ENCODE data around the gene FBXO40.
"Not testable (repeated sequence)": the region's sequence is repeated elsewhere in the genome, so short reads cannot be mapped to it uniquely, and the experiment has no call there.

The FBXO40 gene

DNA sequence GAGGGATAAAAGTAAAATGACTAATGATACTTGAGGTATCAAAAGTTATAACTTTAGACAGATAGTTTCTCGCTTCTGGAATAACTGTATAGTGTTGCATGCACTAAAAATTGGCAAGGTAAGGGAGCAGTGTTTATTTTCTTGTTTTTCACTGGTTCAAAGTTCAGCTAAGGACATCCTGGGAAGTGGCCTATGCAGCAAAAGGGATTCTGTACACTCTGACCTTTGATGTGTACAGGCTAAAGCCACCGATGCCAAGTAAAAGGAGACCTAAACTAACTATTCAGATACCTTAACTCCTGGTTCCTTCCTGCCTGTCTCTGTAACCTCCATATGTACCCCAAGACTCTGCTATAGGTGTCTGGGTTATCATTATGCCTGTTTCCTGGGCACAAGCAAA is 1.7 kb downstream of the FBXO40 start:
- Histone ChIP-seq H3K9me2 (replicated peaks; ENCODE audit: control insufficient read depth, low read length) (no peaks in the 10 kb centered on the region), H4K20me1 (ENCODE audit: control insufficient read depth, insufficient read depth, low read depth, low read length) (no peaks in the 10 kb centered on the region), H3K27me3 (ENCODE audit: control insufficient read depth, low read length) (no peaks in the 10 kb centered on the region), H3K4me1 (ENCODE audit: control insufficient read depth, low read length) (peaks cover 20% of the 10 kb centered on the region), H3K9me3 (ENCODE audit: control insufficient read depth, insufficient read depth, low read length) (no peaks in the 10 kb centered on the region), H3F3A (ENCODE audit: control insufficient read depth, insufficient read depth) (no peaks in the 10 kb centered on the region), H3K4me2 (ENCODE audit: low read length) (no peak overlapping the region), H3K36me3 (ENCODE audit: control insufficient read depth, low read length) (no peaks in the 10 kb centered on the region), H3K79me2 (ENCODE audit: control insufficient read depth, low read length) (no peaks in the 10 kb centered on the region), H3K27ac (ENCODE audit: low read depth, low read length) (no peak overlapping the region), H3K4me3 (ENCODE audit: low read length) (no peak overlapping the region)
- TF ChIP-seq, protein P1, sequence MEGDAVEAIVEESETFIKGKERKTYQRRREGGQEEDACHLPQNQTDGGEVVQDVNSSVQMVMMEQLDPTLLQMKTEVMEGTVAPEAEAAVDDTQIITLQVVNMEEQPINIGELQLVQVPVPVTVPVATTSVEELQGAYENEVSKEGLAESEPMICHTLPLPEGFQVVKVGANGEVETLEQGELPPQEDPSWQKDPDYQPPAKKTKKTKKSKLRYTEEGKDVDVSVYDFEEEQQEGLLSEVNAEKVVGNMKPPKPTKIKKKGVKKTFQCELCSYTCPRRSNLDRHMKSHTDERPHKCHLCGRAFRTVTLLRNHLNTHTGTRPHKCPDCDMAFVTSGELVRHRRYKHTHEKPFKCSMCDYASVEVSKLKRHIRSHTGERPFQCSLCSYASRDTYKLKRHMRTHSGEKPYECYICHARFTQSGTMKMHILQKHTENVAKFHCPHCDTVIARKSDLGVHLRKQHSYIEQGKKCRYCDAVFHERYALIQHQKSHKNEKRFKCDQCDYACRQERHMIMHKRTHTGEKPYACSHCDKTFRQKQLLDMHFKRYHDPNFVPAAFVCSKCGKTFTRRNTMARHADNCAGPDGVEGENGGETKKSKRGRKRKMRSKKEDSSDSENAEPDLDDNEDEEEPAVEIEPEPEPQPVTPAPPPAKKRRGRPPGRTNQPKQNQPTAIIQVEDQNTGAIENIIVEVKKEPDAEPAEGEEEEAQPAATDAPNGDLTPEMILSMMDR (IDR thresholded peaks at IDR 0.05; ENCODE audit: low read depth, low read length, poor library complexity, severe bottlenecking): no peak
- no peak for TF ChIP-seq EZH2phosphoT487 (IDR thresholded peaks at IDR 0.05; ENCODE audit: borderline replicate concordance, low read length)

DNA sequence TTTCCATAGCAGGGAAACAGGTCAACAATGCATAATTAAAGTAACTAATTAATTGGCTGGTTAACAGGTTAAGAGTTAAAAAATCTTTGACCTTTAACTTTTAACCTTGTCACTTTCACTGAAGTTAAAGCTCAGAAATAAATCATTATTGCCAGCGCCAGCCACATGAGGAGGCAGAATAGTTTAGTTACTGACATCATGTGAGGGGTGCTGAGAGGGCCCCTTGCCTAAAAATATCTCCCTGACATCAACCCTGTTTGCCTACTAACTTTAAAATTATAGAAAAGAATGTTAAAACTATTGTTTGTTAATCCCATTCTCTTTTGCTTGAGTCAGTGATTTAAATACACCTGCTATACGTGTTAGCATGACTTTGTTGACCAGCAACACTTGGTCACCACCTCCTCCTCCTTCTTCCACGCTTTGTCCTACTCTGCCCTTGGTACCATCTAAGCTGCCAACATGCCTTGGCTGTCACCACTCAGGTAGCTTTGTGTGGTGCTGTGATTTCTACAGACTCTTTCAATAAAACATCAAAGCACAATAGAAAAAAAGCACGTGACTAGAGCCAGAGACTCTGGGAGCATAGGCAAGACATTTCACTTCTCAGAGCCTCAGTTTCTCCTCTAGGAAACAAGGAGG is 2.7 kb downstream of the FBXO40 start:
- TF ChIP-seq, protein P1 (IDR thresholded peaks at IDR 0.05; ENCODE audit: low read depth, low read length, poor library complexity, severe bottlenecking): no peak
- no peak for TF ChIP-seq EZH2phosphoT487 (IDR thresholded peaks at IDR 0.05; ENCODE audit: borderline replicate concordance, low read length)
- no peak overlapping the region for H3K27ac ChIP-seq (ENCODE audit: low read depth, low read length)
- no peaks in the 10 kb centered on the region for H3F3A ChIP-seq (ENCODE audit: control insufficient read depth, insufficient read depth)
- no peaks in the 10 kb centered on the region for H3K9me3 ChIP-seq (ENCODE audit: control insufficient read depth, insufficient read depth, low read length)
- no peaks in the 10 kb centered on the region for H3K79me2 ChIP-seq (ENCODE audit: control insufficient read depth, low read length)
- H3K4me2 ChIP-seq (ENCODE audit: low read length): no peak overlapping the region
- no peaks in the 10 kb centered on the region for H3K9me2 ChIP-seq (replicated peaks; ENCODE audit: control insufficient read depth, low read length)
- H3K4me3 ChIP-seq (ENCODE audit: low read length): no peak overlapping the region
- H3K27me3 ChIP-seq (ENCODE audit: control insufficient read depth, low read length): no peaks in the 10 kb centered on the region
- H3K36me3 ChIP-seq (ENCODE audit: control insufficient read depth, low read length): no peaks in the 10 kb centered on the region
- H3K4me1 ChIP-seq (ENCODE audit: control insufficient read depth, low read length): peaks cover 20% of the 10 kb centered on the region
- H4K20me1 ChIP-seq (ENCODE audit: control insufficient read depth, insufficient read depth, low read depth, low read length): no peaks in the 10 kb centered on the region

DNA sequence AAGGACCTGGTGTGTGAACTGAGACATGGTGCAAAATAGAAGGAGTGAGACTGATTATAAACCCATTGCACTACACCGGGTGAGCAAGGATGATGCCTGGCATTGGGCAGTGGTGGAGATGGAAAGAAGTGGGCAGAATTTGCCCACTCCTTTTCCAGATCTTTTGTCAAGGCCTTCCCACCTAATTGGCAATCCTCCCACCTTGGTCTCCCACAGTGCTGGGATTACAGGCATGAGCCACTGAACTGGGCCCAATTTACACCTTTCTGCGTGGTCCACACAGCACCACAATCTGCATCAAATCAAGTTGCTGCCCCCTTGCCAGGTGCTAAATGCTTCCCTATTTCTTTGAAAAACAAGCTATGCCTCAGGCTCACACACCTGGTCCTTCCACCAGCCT is 5.4 kb downstream of the FBXO40 start:
- H3K27ac ChIP-seq (ENCODE audit: low read depth, low read length): no peak overlapping the region
- peaks cover 7% of the 10 kb centered on the region for H3K4me1 ChIP-seq (ENCODE audit: control insufficient read depth, low read length)
- no peaks in the 10 kb centered on the region for H3F3A ChIP-seq (ENCODE audit: control insufficient read depth, insufficient read depth)
- H3K4me3 ChIP-seq (ENCODE audit: low read length): no peak overlapping the region
- H3K9me3 ChIP-seq (ENCODE audit: control insufficient read depth, insufficient read depth, low read length): no peaks in the 10 kb centered on the region
- no peaks in the 10 kb centered on the region for H3K9me2 ChIP-seq (replicated peaks; ENCODE audit: control insufficient read depth, low read length)
- H3K36me3 ChIP-seq (ENCODE audit: control insufficient read depth, low read length): no peaks in the 10 kb centered on the region
- TF ChIP-seq, protein P1 (IDR thresholded peaks at IDR 0.05; ENCODE audit: low read depth, low read length, poor library complexity, severe bottlenecking): no peak
- TF ChIP-seq EZH2phosphoT487 (IDR thresholded peaks at IDR 0.05; ENCODE audit: borderline replicate concordance, low read length): no peak
- no peaks in the 10 kb centered on the region for H4K20me1 ChIP-seq (ENCODE audit: control insufficient read depth, insufficient read depth, low read depth, low read length)
- H3K27me3 ChIP-seq (ENCODE audit: control insufficient read depth, low read length): no peaks in the 10 kb centered on the region
- no peak overlapping the region for H3K4me2 ChIP-seq (ENCODE audit: low read length)
- no peaks in the 10 kb centered on the region for H3K79me2 ChIP-seq (ENCODE audit: control insufficient read depth, low read length)

DNA sequence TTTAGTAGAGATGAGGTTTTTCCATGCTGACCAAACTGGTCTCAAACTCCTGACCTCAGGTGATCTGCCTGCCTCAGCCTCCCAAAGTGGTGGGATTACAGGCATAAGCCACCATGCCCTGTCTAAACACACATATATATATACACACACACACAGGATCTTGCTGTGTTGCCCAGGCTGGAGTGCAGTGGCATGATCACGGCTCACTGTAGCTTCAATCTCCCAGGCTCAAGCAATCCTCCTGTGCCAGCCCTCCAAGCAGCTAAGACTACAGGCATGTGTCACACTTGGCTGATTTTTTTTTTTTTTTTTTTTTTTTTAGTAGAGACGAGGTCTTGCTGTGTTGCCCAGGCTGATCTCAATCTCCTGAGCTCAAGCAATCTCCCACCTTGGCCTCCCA is 6.7 kb downstream of the FBXO40 start:
- H3F3A ChIP-seq (ENCODE audit: control insufficient read depth, insufficient read depth); H3K27me3 ChIP-seq (ENCODE audit: control insufficient read depth, low read length); H3K4me1 ChIP-seq (ENCODE audit: control insufficient read depth, low read length); H3K27ac ChIP-seq (ENCODE audit: low read depth, low read length); H3K4me3 ChIP-seq (ENCODE audit: low read length); H4K20me1 ChIP-seq (ENCODE audit: control insufficient read depth, insufficient read depth, low read depth, low read length); H3K79me2 ChIP-seq (ENCODE audit: control insufficient read depth, low read length); H3K4me2 ChIP-seq (ENCODE audit: low read length); H3K9me3 ChIP-seq (ENCODE audit: control insufficient read depth, insufficient read depth, low read length); H3K9me2 ChIP-seq (replicated peaks; ENCODE audit: control insufficient read depth, low read length); H3K36me3 ChIP-seq (ENCODE audit: control insufficient read depth, low read length): not testable (repeated sequence)
